Prostate gland (tissue), 2 donors: ENCODE results near the gene MDK. TPM values are rescaled to one million over a fixed set of nuclear protein-coding genes. Genes with fewer than 3 reads are reported as not detected.

Experiments used
- DNase-seq: peaks from one replicate; pipeline ENCODE4 v3.0.0-alpha.2; 2019; ENCODE audit warnings: low spot score
- H3K27ac ChIP-seq, 2 donors: fragments of 200-600 bp; sonication (generic); 2 replicates each; pipeline ENCODE4 v1.5.1; 2017 to 2019
- H3K27me3 ChIP-seq: fragments of 200-600 bp; sonication (generic); replicated peaks from 2 replicates; pipeline ENCODE4 v1.5.1; 2019; ENCODE audit not compliant: insufficient read depth
- H3K36me3 ChIP-seq, 2 donors: fragments of 200-600 bp; sonication (generic); 1 replicate in 1 of 2; 2 replicates in 1 of 2; pipeline versions ENCODE4 v1.5.1 to v1.8.1; 2017 to 2019
- H3K4me1 ChIP-seq: fragments of 200-600 bp; sonication (generic); replicated peaks from 2 replicates; pipeline ENCODE4 v1.5.1; 2019
- H3K4me3 ChIP-seq, 2 donors: fragments of 200-600 bp; sonication (generic); 2 replicates each; pipeline ENCODE4 v1.5.1; 2017 to 2019
- H3K9me3 ChIP-seq: fragments of 200-600 bp; sonication (generic); 2 replicates; pipeline ENCODE4 v1.5.1; 2017
- CTCF ChIP-seq, 4 experiments: fragments of 200-600 bp in 2 of 4; fragments of 450-650 bp in 2 of 4; sonication (generic) in 2 of 4; IDR thresholded peaks; 1 replicate in 3 of 4; 2 replicates in 1 of 4; pipeline ENCODE4 v1.5.1; 2016 to 2019; ENCODE audit warnings: antibody characterized with exemption in 4 of 4, mild to moderate bottlenecking in 2 of 4, moderate library complexity in 2 of 4
- POLR2A ChIP-seq: fragments of 450-650 bp; IDR thresholded peaks from one replicate; pipeline ENCODE4 v1.6.1; 2016; ENCODE audit warnings: antibody characterized with exemption, mild to moderate bottlenecking
- POLR2AphosphoS5 ChIP-seq: sonication (generic); formaldehyde crosslinking; IDR thresholded peaks from one replicate; pipeline ENCODE4 v1.6.1; 2017; ENCODE audit warnings: antibody characterized with exemption
- WGBS: methylation state at CpG from one replicate; pipeline ENCODE4 v1.1.5; 2018; 5-methylcytosine and 5-hydroxymethylcytosine counted together
- intact Hi-C: fragments of 100-400 bp; cut with DNase I; formaldehyde crosslinking; loops from one replicate; pipeline ENCODE4 v1.14.2; 2022
- total RNA-seq, 2 donors: library from RNA; depleted of rRNA; stranded (reverse); fragments of >200 nt; gene quantifications; one replicate each; pipeline ENCODE4 v1.1.0, GENCODE V29; 2016

MDK gene
- total RNA-seq, 2 donors from 2014 or later = 71.6 to 164 TPM

- H3K36me3 ChIP-seq = no peaks in the 10 kb centered on the region
- peaks cover 7% of the 10 kb centered on the region for H3K4me1 ChIP-seq
- peak; percentile 57 for DNase-seq
- no peaks in the 10 kb centered on the region for H3K9me3 ChIP-seq
- under 1% methylated on average over 45 of the region's 45 CpGs for WGBS
- peak overlapping the region; percentile 54 to 58 for H3K4me3 ChIP-seq
- H3K27ac ChIP-seq = peak overlapping the region; percentile 84 to 86
- TF ChIP-seq POLR2A = peak; percentile 30
- TF ChIP-seq CTCF (IDR thresholded peaks at IDR 0.05) = no peak
- TF ChIP-seq POLR2AphosphoS5 = no peak
- H3K27me3 ChIP-seq = no peaks in the 10 kb centered on the region
- intact Hi-C loops = no loop called here
Measured at GRCh38 chr11:46380340-46381047, 975 bp upstream of the MDK start.

GRCh38 chr11:46381819-46382645, 563 bp downstream of the MDK start:
- intact Hi-C loops = no loop called here
- Histone ChIP-seq H3K4me3 (peak overlapping the region; percentile 54 to 58), H3K4me1 (peaks cover 7% of the 10 kb centered on the region), H3K9me3 (no peaks in the 10 kb centered on the region), H3K27ac (peak overlapping the region; percentile 84 to 86), H3K27me3 (no peaks in the 10 kb centered on the region), H3K36me3 (no peaks in the 10 kb centered on the region)
- TF ChIP-seq CTCF (IDR thresholded peaks at IDR 0.05) (no peak), POLR2A (no peak), POLR2AphosphoS5 (no peak)
- no peak for DNase-seq
- WGBS = 1% methylated on average over 54 of the region's 66 CpGs

- intact Hi-C loops = no loop called here
- no peak overlapping the region for H3K27ac ChIP-seq
- TF ChIP-seq POLR2A (no peak), CTCF (IDR thresholded peaks at IDR 0.05) (peak in 3 of 4 experiments; percentile 22 to 54 (median 30))
- DNase-seq = no peak
- no peaks in the 10 kb centered on the region for H3K27me3 ChIP-seq
- H3K4me1 ChIP-seq = peaks cover 7% of the 10 kb centered on the region
- WGBS = 31% methylated on average over 18 of the region's 18 CpGs
- no peak overlapping the region for H3K4me3 ChIP-seq
- no peaks in the 10 kb centered on the region for H3K36me3 ChIP-seq
- no peaks in the 10 kb centered on the region for H3K9me3 ChIP-seq
Measured at GRCh38 chr11:46382646-46383403, 1.4 kb downstream of the MDK start.

GRCh38 chr11:46383404-46383758, 1.9 kb downstream of the MDK start:
- intact Hi-C loops = no loop called here
- H3K36me3 ChIP-seq = no peaks in the 10 kb centered on the region
- 80% methylated on average over 7 of the region's 7 CpGs for WGBS
- TF ChIP-seq POLR2A (no peak), POLR2AphosphoS5 (no peak), CTCF (IDR thresholded peaks at IDR 0.05) (no peak)
- H3K4me1 ChIP-seq = peaks cover 7% of the 10 kb centered on the region
- H3K9me3 ChIP-seq = no peaks in the 10 kb centered on the region
- H3K27ac ChIP-seq = no peak overlapping the region
- no peak overlapping the region for H3K4me3 ChIP-seq
- H3K27me3 ChIP-seq = peaks cover 1% of the 10 kb centered on the region
- no peak for DNase-seq
